Measurements from ENCODE around the gene PDSS2.

DNA sequence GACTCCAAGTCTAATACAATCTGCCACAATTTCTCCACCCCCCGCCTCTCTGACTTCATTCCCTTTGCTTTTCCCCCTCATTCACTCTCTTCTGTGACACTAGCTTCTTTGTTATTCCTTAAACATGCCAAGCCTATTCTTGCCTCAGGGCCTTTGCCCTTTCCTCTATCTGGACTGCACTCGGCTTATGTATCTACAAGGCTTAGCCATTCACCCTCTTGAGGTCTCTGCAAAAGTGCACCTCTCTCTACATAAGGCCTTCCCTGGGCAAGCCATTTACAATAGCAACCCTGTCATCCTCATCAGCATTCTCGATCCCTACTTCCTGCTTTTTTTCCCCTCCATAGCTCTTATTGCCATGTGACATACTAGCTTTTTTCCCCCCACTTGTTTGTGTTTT is 168.9 kb downstream of the PDSS2 start:
- no peak for TF ChIP-seq POLR2A (IDR thresholded peaks at IDR 0.05; ENCODE audit: low read length)
- no peak for TF ChIP-seq GATA1 (IDR thresholded peaks at IDR 0.05; ENCODE audit: low read depth, low read length)
